ENCODE results near the gene EDIL3. TPM values are rescaled to one million over a fixed set of nuclear protein-coding genes. Genes with fewer than 3 reads are reported as not detected.
"Not testable (repeated sequence)": the region's sequence is repeated elsewhere in the genome, so short reads cannot be mapped to it uniquely, and the experiment has no call there.

EDIL3 gene
- total and polyA plus RNA-seq, 4 donors, result 8.3 to 66.0 (median 11.0) TPM

- 94% methylated on average over 3 of the region's 3 CpGs for WGBS, 2 donors
- H3K27me3 ChIP-seq (ENCODE audit: control insufficient read depth in 3 of 3, insufficient read depth in 3 of 3, low read length in 2 of 3), result no peaks in the 10 kb centered on the region
- H3K36me3 ChIP-seq (ENCODE audit: control insufficient read depth in 4 of 4, insufficient read depth in 4 of 4, low read length in 4 of 4), result no peaks in the 10 kb centered on the region
- TF ChIP-seq CTCF (IDR thresholded peaks at IDR 0.05; ENCODE audit: control extremely low read depth, extremely low read depth), result no peak
- H3K9ac ChIP-seq (ENCODE audit: insufficient read depth in 1 of 2, low read length in 2 of 2), result no peak overlapping the region
- no peak for ATAC-seq (ENCODE audit: insufficient read depth, low FRiP score)
- no peak for DNase-seq
- peaks cover 0 to 2% (median 0%) of the 10 kb centered on the region in 4 donors for H3K9me3 ChIP-seq (ENCODE audit: control insufficient read depth in 4 of 4, insufficient read depth in 3 of 4, low read length in 3 of 4)
- no peak overlapping the region for H3K27ac ChIP-seq (ENCODE audit: low read depth in 1 of 2, low read length in 1 of 2)
- H3K4me1 ChIP-seq (ENCODE audit: control insufficient read depth in 5 of 5, insufficient read depth in 5 of 5, low read length in 5 of 5), result no peaks in the 10 kb centered on the region
- no peak overlapping the region for H3K4me3 ChIP-seq
Observed at GRCh38 chr5:84322646-84323045, 62.0 kb downstream of the EDIL3 start.

GRCh38 chr5:84317826-84318225, 66.9 kb downstream of the EDIL3 start:
- not testable (repeated sequence) for DNase-seq; ATAC-seq (ENCODE audit: insufficient read depth, low FRiP score); H3K27me3 ChIP-seq (ENCODE audit: control insufficient read depth in 3 of 3, insufficient read depth in 3 of 3, low read length in 2 of 3); H3K27ac ChIP-seq (ENCODE audit: low read depth in 1 of 2, low read length in 1 of 2); H3K4me3 ChIP-seq; H3K9ac ChIP-seq (ENCODE audit: insufficient read depth in 1 of 2, low read length in 2 of 2); H3K4me1 ChIP-seq (ENCODE audit: control insufficient read depth in 5 of 5, insufficient read depth in 5 of 5, low read length in 5 of 5); H3K36me3 ChIP-seq (ENCODE audit: control insufficient read depth in 4 of 4, insufficient read depth in 4 of 4, low read length in 4 of 4); H3K9me3 ChIP-seq (ENCODE audit: control insufficient read depth in 4 of 4, insufficient read depth in 3 of 4, low read length in 3 of 4)
- WGBS, 2 donors, result 76 to 89% methylated on average over 1 of the region's 1 CpG

- H3K4me1 ChIP-seq (ENCODE audit: control insufficient read depth in 5 of 5, insufficient read depth in 5 of 5, low read length in 5 of 5); H3K9ac ChIP-seq (ENCODE audit: insufficient read depth in 1 of 2, low read length in 2 of 2); H3K36me3 ChIP-seq (ENCODE audit: control insufficient read depth in 4 of 4, insufficient read depth in 4 of 4, low read length in 4 of 4); H3K4me3 ChIP-seq; H3K27me3 ChIP-seq (ENCODE audit: control insufficient read depth in 3 of 3, insufficient read depth in 3 of 3, low read length in 2 of 3); H3K9me3 ChIP-seq (ENCODE audit: control insufficient read depth in 4 of 4, insufficient read depth in 3 of 4, low read length in 3 of 4); H3K27ac ChIP-seq (ENCODE audit: low read depth in 1 of 2, low read length in 1 of 2); DNase-seq; ATAC-seq (ENCODE audit: insufficient read depth, low FRiP score): not testable (repeated sequence)
- WGBS, 2 donors, result 96 to 98% methylated on average over 6 to 28 of the region's 30 CpGs
Observed at GRCh38 chr5:84312280-84312679, 72.4 kb downstream of the EDIL3 start.

- not testable (repeated sequence) for ATAC-seq (ENCODE audit: insufficient read depth, low FRiP score); H3K36me3 ChIP-seq (ENCODE audit: control insufficient read depth in 4 of 4, insufficient read depth in 4 of 4, low read length in 4 of 4); H3K4me1 ChIP-seq (ENCODE audit: control insufficient read depth in 5 of 5, insufficient read depth in 5 of 5, low read length in 5 of 5); H3K27me3 ChIP-seq (ENCODE audit: control insufficient read depth in 3 of 3, insufficient read depth in 3 of 3, low read length in 2 of 3); H3K9ac ChIP-seq (ENCODE audit: insufficient read depth in 1 of 2, low read length in 2 of 2); H3K27ac ChIP-seq (ENCODE audit: low read depth in 1 of 2, low read length in 1 of 2); DNase-seq; H3K4me3 ChIP-seq; H3K9me3 ChIP-seq (ENCODE audit: control insufficient read depth in 4 of 4, insufficient read depth in 3 of 4, low read length in 3 of 4)
Observed at GRCh38 chr5:84309850-84310249, 74.8 kb downstream of the EDIL3 start.

- H3K9me3 ChIP-seq (ENCODE audit: control insufficient read depth in 4 of 4, insufficient read depth in 3 of 4, low read length in 3 of 4), result no peaks in the 10 kb centered on the region
- no peak overlapping the region for H3K4me3 ChIP-seq
- WGBS, 2 donors, result 65 to 86% methylated on average over 1 of the region's 1 CpG
- no peaks in the 10 kb centered on the region for H3K27me3 ChIP-seq (ENCODE audit: control insufficient read depth in 3 of 3, insufficient read depth in 3 of 3, low read length in 2 of 3)
- no peak for TF ChIP-seq CTCF (IDR thresholded peaks at IDR 0.05; ENCODE audit: control extremely low read depth, extremely low read depth)
- no peak overlapping the region for H3K27ac ChIP-seq (ENCODE audit: low read depth in 1 of 2, low read length in 1 of 2)
- ATAC-seq (ENCODE audit: insufficient read depth, low FRiP score), result no peak
- H3K9ac ChIP-seq (ENCODE audit: insufficient read depth in 1 of 2, low read length in 2 of 2), result no peak overlapping the region
- no peaks in the 10 kb centered on the region for H3K36me3 ChIP-seq (ENCODE audit: control insufficient read depth in 4 of 4, insufficient read depth in 4 of 4, low read length in 4 of 4)
- H3K4me1 ChIP-seq (ENCODE audit: control insufficient read depth in 5 of 5, insufficient read depth in 5 of 5, low read length in 5 of 5), result no peaks in the 10 kb centered on the region
- DNase-seq, result no peak
Observed at GRCh38 chr5:84306601-84307000, 78.1 kb downstream of the EDIL3 start.

Data from lung (tissue), 12 donors.